Neural cell (in vitro differentiated cells): ENCODE data around the gene ITGB6. TPM values are rescaled to one million over a fixed set of nuclear protein-coding genes. Genes with fewer than 3 reads are reported as not detected.

ENCODE experiments used
- H2AFZ ChIP-seq: fragments of 200-600, 300-800 bp; sonication (generic), shearing (Covaris generic); 2 replicates; pipeline ENCODE4 v1.6.0; 2014; ENCODE audit warnings: low read depth, mild to moderate bottlenecking, antibody characterized with exemption, low read length, moderate library complexity
- H3F3A ChIP-seq: fragments of 200-600 bp; shearing (Covaris generic); 2 replicates; pipeline ENCODE4 v1.6.1; 2016; ENCODE audit warnings: mild to moderate bottlenecking, moderate library complexity, mixed read lengths, antibody characterized with exemption, low read length; ENCODE audit not compliant: insufficient read depth, poor library complexity, severe bottlenecking
- H3K27ac ChIP-seq: fragments of 200-600, 300-800 bp; sonication (generic), shearing (Covaris generic); 2 replicates; pipeline ENCODE4 v1.5.1; 2014; ENCODE audit warnings: mild to moderate bottlenecking, low read length, moderate library complexity
- H3K27me3 ChIP-seq: fragments of 300-800, 200-600 bp; sonication (generic), shearing (Covaris generic); 2 replicates; pipeline ENCODE4 v1.6.0; 2014; ENCODE audit warnings: mild to moderate bottlenecking, low read depth, low read length, moderate library complexity; ENCODE audit not compliant: insufficient read depth
- H3K36me3 ChIP-seq: fragments of 300-800, 200-600 bp; sonication (generic), shearing (Covaris generic); 2 replicates; pipeline ENCODE4 v1.5.1; 2014; ENCODE audit warnings: mild to moderate bottlenecking, antibody characterized with exemption, low read length, moderate library complexity; ENCODE audit not compliant: insufficient read depth
- H3K4me2 ChIP-seq: fragments of 300-800, 200-600 bp; sonication (generic), shearing (Covaris generic); 2 replicates; pipeline ENCODE4 v1.6.0; 2014; ENCODE audit warnings: mild to moderate bottlenecking, low read length
- H3K4me3 ChIP-seq: fragments of 300-800, 200-600 bp; sonication (generic), shearing (Covaris generic); 2 replicates; pipeline ENCODE4 v1.5.1; 2014; ENCODE audit warnings: mild to moderate bottlenecking, low read length, moderate library complexity
- H3K79me2 ChIP-seq: fragments of 200-600 bp; shearing (Covaris generic); replicated peaks from 2 replicates; pipeline ENCODE4 v1.6.0; 2014; ENCODE audit warnings: mild to moderate bottlenecking, low read length, moderate library complexity; ENCODE audit not compliant: insufficient read depth
- H3K9ac ChIP-seq: fragments of 300-800, 200-600 bp; sonication (generic), shearing (Covaris generic); 2 replicates; pipeline ENCODE4 v1.6.1; 2016; ENCODE audit warnings: mild to moderate bottlenecking, low read length, mixed read lengths
- H3K9me2 ChIP-seq: fragments of 200-600 bp; shearing (Covaris generic); 2 replicates; pipeline ENCODE4 v1.6.1; 2016; ENCODE audit warnings: mild to moderate bottlenecking, low read length, mixed read lengths; ENCODE audit not compliant: insufficient read depth
- H3K9me3 ChIP-seq: fragments of 200-600, 300-800 bp; sonication (generic), shearing (Covaris generic); 2 replicates; pipeline ENCODE4 v1.6.1; 2016; ENCODE audit warnings: mild to moderate bottlenecking, mixed run types, low read length, moderate library complexity, mixed read lengths
- H4K20me1 ChIP-seq: fragments of 200-600 bp; shearing (Covaris generic); 2 replicates; pipeline ENCODE4 v1.6.1; 2016; ENCODE audit warnings: mild to moderate bottlenecking, mixed run types; ENCODE audit not compliant: insufficient read depth
- EP300 ChIP-seq: fragments of 450-650 bp; conservative IDR thresholded peaks from 2 replicates; pipeline ENCODE4 v1.6.1; 2014; ENCODE audit warnings: antibody characterized with exemption, mild to moderate bottlenecking, moderate library complexity; ENCODE audit not compliant: poor library complexity, severe bottlenecking
- EZH2 ChIP-seq: fragments of 200-600, 300-800 bp; shearing (Covaris generic), sonication (generic); IDR thresholded peaks from 2 replicates; pipeline ENCODE4 v1.6.1; 2014; ENCODE audit warnings: antibody characterized with exemption, low read length, borderline replicate concordance, mild to moderate bottlenecking; ENCODE audit not compliant: insufficient read depth, poor library complexity, severe bottlenecking
- MXI1 ChIP-seq: fragments of 450-650 bp; conservative IDR thresholded peaks from 2 replicates; pipeline ENCODE4 v1.6.1; 2014; ENCODE audit warnings: antibody characterized with exemption, mild to moderate bottlenecking; ENCODE audit not compliant: poor library complexity, severe bottlenecking
- POLR2AphosphoS5 ChIP-seq: IDR thresholded peaks from 2 replicates; pipeline ENCODE4 v1.6.1; 2012
- RAD21 ChIP-seq: fragments of 450-650 bp; conservative IDR thresholded peaks from 2 replicates; pipeline ENCODE4 v1.6.1; 2014; ENCODE audit warnings: antibody characterized with exemption, mild to moderate bottlenecking, moderate library complexity
- SMC3 ChIP-seq: fragments of 450-650 bp; conservative IDR thresholded peaks from 2 replicates; pipeline ENCODE4 v1.6.1; 2014; ENCODE audit warnings: antibody characterized with exemption, mild to moderate bottlenecking, moderate library complexity; ENCODE audit not compliant: poor library complexity
- TAF1 ChIP-seq: IDR thresholded peaks from 2 replicates; pipeline ENCODE4 v1.6.1; 2012; ENCODE audit warnings: low read depth
- polyA plus RNA-seq: library from polyadenylated mRNA; depleted of rRNA; stranded (reverse); fragments of >200 nt; gene quantifications from 2 replicates; pipeline ENCODE4 v1.2.3, GENCODE V29; 2014
- TF ChIP-seq, protein P1 (sequence below): IDR thresholded peaks from 2 replicates; pipeline ENCODE4 v1.6.1; 2012; ENCODE audit warnings: borderline replicate concordance
- TF ChIP-seq, protein P2 (sequence below): fragments of 450-650 bp; IDR thresholded peaks from 2 replicates; pipeline ENCODE4 v1.5.1; 2014; ENCODE audit warnings: antibody characterized with exemption, mild to moderate bottlenecking, moderate library complexity; ENCODE audit not compliant: poor library complexity, severe bottlenecking

Gene ITGB6
- polyA plus RNA-seq, 1 donor from 2014 or later: 8.3 TPM

DNA sequence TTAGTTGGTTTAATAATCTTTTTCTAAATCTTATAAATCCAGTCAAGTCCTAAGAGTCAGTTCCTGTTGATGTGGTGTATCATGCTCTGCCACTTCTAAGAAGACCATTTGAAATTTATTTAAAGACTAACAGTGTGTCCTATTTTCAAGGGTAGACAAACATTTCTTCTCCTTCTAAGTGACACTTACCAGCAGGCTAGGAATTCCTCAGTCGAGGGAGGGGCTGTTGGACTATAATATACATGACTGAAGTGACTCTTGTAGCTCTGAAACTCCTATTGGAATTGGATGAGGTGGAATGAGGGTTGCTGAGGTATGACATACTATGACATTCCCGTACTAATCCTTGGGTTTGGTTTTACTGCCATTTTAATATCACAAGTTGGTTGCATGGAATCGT is 30.6 kb downstream of the ITGB6 start:
- no peak overlapping the region for H3K27ac ChIP-seq
- H3K9me2 ChIP-seq: no peaks in the 10 kb centered on the region
- no peak overlapping the region for H3K4me2 ChIP-seq
- no peak overlapping the region for H3K4me3 ChIP-seq
- no peak overlapping the region for H2AFZ ChIP-seq
- no peaks in the 10 kb centered on the region for H3K9me3 ChIP-seq
- no peaks in the 10 kb centered on the region for H3K36me3 ChIP-seq
- no peaks in the 10 kb centered on the region for H3K27me3 ChIP-seq
- no peaks in the 10 kb centered on the region for H3K79me2 ChIP-seq
- no peak for TF ChIP-seq MXI1
- TF ChIP-seq POLR2AphosphoS5: no peak
- no peak overlapping the region for H3K9ac ChIP-seq
- H4K20me1 ChIP-seq: no peaks in the 10 kb centered on the region
- no peaks in the 10 kb centered on the region for H3F3A ChIP-seq

DNA sequence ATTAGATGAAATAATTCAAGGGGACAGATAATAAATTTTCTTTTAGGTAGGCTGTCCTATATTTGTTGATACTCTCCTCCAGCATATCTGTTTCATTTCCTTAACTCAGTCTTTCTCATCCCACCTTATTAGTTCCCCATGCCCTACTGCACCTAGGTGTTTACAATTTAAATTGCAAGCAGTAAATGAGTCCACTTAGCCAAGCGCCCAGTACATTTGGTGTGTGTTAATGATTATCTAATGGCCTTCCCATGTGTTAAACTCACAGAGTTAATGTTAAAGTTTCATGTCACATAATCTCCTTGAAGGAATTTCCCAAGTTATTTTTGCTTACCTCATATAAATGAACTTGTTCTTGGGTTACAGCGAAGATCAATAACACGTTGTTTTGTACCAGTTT is 31.2 kb downstream of the ITGB6 start:
- Histone ChIP-seq H3K27ac (no peak overlapping the region), H2AFZ (no peak overlapping the region), H3K4me3 (no peak overlapping the region), H3K36me3 (no peaks in the 10 kb centered on the region), H3K9me3 (no peaks in the 10 kb centered on the region), H4K20me1 (no peaks in the 10 kb centered on the region), H3F3A (no peaks in the 10 kb centered on the region), H3K9ac (no peak overlapping the region), H3K79me2 (no peaks in the 10 kb centered on the region), H3K9me2 (no peaks in the 10 kb centered on the region), H3K4me2 (no peak overlapping the region), H3K27me3 (no peaks in the 10 kb centered on the region)
- TF ChIP-seq POLR2AphosphoS5 (no peak), TAF1 (no peak), RAD21 (no peak), MXI1 (no peak), EP300 (no peak), EZH2 (no peak), SMC3 (no peak)
- TF ChIP-seq, protein P1, sequence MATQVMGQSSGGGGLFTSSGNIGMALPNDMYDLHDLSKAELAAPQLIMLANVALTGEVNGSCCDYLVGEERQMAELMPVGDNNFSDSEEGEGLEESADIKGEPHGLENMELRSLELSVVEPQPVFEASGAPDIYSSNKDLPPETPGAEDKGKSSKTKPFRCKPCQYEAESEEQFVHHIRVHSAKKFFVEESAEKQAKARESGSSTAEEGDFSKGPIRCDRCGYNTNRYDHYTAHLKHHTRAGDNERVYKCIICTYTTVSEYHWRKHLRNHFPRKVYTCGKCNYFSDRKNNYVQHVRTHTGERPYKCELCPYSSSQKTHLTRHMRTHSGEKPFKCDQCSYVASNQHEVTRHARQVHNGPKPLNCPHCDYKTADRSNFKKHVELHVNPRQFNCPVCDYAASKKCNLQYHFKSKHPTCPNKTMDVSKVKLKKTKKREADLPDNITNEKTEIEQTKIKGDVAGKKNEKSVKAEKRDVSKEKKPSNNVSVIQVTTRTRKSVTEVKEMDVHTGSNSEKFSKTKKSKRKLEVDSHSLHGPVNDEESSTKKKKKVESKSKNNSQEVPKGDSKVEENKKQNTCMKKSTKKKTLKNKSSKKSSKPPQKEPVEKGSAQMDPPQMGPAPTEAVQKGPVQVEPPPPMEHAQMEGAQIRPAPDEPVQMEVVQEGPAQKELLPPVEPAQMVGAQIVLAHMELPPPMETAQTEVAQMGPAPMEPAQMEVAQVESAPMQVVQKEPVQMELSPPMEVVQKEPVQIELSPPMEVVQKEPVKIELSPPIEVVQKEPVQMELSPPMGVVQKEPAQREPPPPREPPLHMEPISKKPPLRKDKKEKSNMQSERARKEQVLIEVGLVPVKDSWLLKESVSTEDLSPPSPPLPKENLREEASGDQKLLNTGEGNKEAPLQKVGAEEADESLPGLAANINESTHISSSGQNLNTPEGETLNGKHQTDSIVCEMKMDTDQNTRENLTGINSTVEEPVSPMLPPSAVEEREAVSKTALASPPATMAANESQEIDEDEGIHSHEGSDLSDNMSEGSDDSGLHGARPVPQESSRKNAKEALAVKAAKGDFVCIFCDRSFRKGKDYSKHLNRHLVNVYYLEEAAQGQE: no peak
- TF ChIP-seq, protein P2, sequence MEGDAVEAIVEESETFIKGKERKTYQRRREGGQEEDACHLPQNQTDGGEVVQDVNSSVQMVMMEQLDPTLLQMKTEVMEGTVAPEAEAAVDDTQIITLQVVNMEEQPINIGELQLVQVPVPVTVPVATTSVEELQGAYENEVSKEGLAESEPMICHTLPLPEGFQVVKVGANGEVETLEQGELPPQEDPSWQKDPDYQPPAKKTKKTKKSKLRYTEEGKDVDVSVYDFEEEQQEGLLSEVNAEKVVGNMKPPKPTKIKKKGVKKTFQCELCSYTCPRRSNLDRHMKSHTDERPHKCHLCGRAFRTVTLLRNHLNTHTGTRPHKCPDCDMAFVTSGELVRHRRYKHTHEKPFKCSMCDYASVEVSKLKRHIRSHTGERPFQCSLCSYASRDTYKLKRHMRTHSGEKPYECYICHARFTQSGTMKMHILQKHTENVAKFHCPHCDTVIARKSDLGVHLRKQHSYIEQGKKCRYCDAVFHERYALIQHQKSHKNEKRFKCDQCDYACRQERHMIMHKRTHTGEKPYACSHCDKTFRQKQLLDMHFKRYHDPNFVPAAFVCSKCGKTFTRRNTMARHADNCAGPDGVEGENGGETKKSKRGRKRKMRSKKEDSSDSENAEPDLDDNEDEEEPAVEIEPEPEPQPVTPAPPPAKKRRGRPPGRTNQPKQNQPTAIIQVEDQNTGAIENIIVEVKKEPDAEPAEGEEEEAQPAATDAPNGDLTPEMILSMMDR: no peak
